Mammary epithelial cell (primary cell): ENCODE results near the gene DCDC1.

Source experiments
- CTCF ChIP-seq, 2 donors: IDR thresholded peaks in 1 of 2; conservative IDR thresholded peaks in 1 of 2; 2 replicates each; pipeline ENCODE4 v1.5.1; 2011 to 2012; ENCODE audit warnings: inconsistent platforms in 2 of 2, low read length in 2 of 2, mild to moderate bottlenecking in 2 of 2, control low read depth in 1 of 2, low read depth in 1 of 2; ENCODE audit not compliant: insufficient read depth in 1 of 2; ENCODE audit errors: extremely low read depth in 1 of 2
- EZH2 ChIP-seq: IDR thresholded peaks from 2 replicates; pipeline ENCODE4 v1.6.1; 2012; ENCODE audit warnings: low read length, inconsistent platforms, borderline replicate concordance

GRCh38 chr11:31327417-31327816, 42.1 kb downstream of the DCDC1 start:
- TF ChIP-seq CTCF (conservative IDR thresholded peaks at IDR 0.05 in 1 of 2, IDR thresholded peaks at IDR 0.05 in 1 of 2; ENCODE audit: extremely low read depth in 1 of 2, insufficient read depth in 1 of 2, low read depth in 1 of 2, low read length in 2 of 2) (no peak), EZH2 (no peak)
